HS-27A (cell line): ENCODE results near the gene TOR4A.

Experiments used
- DNase-seq: peaks from one replicate; pipeline ENCODE4 v3.0.0-alpha.2; 2012; ENCODE audit warnings: low read depth, missing footprints

The TOR4A gene

GRCh38 chr9:137277329-137278041 lies at the start of gene TOR4A:
TOR4A (plus strand) TSS chr9:137277726; CDS start chr9:137278690, 964 bp downstream.
- DNase-seq: peak; percentile 51

DNA sequence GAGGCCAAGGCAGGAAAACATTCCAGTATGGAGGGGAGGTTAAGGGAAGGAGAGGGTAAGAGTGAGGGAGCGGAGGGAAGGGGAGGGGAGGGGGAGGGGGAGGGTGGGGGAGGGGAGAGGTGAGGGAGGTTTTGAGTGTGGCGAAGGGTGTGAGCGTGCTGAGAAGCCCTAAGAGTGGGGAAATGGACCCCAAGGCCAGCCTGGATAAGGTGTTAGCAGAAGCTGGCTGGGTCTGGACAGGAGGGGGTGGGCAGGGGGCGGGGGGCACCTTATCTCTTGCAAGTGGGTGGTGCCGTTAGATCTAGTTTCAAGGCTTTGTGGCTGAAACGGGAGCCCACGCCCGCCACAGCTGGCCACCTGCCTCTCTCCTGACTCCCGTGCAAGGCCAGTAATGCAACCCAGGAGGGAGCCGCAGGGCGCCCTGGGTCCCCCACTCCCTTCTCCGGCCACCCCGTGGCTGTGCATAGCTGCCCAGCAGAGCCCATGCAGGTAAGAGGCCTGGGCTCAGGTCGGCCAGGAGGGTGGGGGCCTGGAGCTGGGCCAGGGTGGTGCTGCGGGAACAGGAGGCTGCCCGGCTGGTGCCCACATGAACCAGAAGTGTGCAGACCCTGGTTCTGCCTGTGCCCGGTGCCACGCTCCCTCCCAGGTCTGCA lies 49.5 kb upstream of the TOR4A start:
- DNase-seq: no peak

DNA sequence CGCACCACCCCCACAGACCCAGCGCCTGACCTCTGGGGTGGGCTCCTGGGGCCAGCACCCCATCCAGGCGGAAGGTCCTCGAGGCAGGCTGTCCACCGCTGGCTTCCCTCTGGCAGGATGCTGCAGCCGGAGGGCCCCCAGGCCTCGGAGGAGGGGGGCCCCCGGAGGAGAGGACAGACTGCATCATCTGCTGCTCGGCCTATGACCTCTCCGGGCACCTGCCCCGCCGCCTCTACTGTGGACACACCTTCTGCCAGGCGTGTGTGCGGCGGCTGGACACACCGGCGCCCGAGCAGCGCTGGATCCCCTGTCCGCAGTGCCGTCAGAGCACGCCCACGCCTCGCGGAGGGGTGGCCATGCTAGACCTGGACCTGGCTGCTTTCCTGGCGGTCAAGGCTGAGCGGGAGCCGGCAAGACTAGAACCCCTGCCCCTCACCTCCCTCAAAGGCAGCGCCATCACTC lies 49.0 kb upstream of the TOR4A start:
- no peak for DNase-seq

GRCh38 chr9:137228968-137229896 lies 48.3 kb upstream of the TOR4A start:
- no peak for DNase-seq

- DNase-seq: no peak
These were observed 47.4 kb upstream of the TOR4A start for GRCh38 chr9:137229903-137230704.

GRCh38 chr9:137230705-137231371 lies 46.7 kb upstream of the TOR4A start, which contains the start of gene SLC34A3:
SLC34A3 (plus strand) TSS chr9:137230901; CDS start chr9:137231703, 802 bp downstream.
- DNase-seq: no peak

DNA sequence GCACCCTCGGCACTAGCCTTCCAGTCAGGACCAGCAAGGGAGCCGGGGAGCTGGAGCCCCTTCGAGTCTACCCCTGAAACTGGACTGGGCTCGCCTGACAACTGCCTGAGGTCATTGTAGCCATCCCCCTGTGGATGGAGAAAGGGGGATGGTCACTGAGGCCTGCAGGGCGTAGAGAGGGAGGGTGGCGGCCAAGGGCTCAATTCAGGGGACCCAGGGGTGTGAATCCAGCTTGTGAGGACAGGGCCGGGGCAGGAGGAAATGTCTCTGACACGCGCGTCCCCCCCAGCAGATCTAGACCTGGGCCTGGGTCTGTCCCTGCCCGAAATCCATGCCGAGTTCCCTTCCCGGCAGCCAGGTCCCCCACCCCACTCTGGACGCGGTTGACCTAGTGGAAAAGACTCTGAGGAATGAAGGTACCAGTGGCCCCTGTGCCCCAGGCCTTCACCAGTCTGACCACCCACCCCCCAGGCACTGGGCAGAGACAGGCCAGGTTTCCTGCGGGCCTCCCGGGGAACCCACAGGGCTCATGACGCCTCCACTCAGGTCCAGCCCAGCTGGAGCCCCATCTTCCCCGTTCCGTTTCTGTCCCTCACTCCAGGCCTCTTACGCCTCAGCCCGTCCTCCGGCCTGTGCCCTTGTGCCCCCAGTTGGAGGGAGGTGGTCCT lies 46.0 kb upstream of the TOR4A start:
- no peak for DNase-seq

DNA sequence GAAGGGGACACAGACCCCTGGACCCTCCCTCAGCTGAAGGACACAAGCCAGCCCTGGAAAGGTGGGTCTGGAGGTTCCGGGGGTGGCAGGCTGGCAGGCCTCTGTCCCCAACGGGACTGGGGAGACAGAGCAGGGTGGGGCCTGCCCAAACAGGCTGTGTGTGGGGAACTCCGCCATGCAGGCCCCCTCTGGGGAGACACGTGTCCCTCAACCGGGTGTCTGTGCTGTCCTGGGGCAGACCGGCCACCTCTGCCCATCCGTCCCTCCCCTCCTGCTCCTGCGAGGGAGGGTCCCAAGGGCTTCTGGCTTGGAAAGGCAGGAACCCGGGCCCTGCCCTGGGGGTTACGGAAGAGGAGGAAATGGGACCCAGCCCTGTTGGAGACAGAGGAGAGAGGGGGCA lies 45.4 kb upstream of the TOR4A start:
- no peak for DNase-seq

DNA sequence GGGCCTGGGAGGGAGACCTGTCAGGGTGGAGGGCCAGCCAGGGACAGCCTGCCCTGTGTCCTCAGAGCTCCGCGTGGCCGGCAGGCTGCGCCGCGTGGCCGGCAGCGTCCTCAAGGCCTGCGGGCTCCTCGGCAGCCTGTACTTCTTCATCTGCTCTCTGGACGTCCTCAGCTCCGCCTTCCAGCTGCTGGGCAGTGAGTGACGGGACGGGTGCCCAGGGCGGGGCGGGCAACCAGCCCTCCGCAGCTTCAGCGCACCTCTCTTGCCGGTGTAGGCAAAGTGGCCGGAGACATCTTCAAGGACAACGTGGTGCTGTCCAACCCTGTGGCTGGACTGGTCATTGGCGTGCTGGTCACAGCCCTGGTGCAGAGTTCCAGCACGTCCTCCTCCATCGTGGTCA lies 45.0 kb upstream of the TOR4A start:
- no peak for DNase-seq

- DNase-seq: no peak
These were observed 44.2 kb upstream of the TOR4A start for GRCh38 chr9:137233143-137233980.

- no peak for DNase-seq
These were observed 43.4 kb upstream of the TOR4A start for GRCh38 chr9:137234055-137234697.

- no peak for DNase-seq
These were observed 42.6 kb upstream of the TOR4A start for GRCh38 chr9:137234758-137235423.

DNA sequence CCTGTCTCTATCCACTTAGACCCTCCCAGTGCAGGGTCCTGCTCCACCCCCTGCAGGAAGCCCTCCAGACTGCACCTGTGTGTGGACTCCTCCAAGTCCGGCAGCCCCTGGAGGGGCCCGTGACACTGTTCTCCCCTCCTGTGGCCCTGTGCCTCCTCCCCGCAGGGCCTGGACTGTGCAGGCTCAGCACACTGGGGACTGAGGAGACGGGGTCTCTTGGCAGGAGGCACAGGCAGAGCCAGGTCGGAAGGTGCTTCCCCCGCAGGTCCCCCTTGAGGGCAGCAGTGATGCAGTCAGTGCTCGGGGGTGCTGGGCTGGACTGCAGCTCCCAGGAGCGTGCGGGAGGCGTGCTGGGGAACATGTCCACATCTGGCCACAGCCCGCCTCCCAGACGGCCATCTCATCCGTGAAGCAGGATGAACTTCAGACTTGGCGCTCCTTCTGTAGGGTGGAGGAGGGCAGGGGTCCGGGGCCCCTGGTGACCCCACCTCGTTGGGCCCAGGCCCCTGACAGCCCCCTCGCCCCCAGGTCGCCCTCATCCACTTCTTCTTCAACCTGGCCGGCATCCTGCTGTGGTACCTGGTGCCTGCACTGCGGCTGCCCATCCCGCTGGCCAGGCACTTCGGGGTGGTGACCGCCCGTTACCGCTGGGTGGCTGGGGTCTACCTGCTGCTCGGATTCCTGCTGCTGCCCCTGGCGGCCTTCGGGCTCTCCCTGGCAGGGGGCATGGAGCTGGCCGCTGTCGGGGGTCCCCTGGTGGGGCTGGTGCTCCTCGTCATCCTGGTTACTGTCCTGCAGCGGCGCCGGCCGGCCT lies 41.9 kb upstream of the TOR4A start:
- DNase-seq: no peak

DNA sequence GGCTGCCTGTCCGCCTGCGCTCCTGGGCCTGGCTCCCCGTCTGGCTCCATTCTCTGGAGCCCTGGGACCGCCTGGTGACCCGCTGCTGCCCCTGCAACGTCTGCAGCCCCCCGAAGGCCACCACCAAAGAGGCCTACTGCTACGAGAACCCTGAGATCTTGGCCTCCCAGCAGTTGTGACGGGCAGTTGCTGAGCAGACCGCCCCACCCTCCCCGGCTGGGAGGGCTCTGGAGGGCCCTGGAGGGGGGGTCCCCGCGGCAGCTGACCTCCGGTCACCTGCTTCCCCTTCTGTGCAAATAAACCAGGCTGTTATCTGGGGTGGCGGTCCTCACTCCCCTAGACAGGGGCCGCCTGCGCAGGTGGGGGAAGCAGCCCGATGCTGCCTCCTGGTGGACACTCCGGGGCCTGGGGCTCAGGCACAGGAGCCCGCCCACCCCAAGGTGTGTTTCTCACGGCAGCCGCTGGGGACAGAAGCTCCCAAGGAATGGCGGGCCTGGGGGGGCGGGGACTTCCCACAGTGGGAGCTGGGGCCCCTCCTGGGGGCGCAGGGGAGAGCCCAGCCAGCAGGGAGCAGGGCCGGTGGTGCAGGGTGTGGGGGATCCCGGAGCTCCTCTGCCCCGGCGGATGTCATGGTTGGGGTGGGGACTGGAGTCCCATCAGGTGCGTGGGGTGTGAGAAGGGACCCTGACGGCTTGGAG lies 41.1 kb upstream of the TOR4A start:
- no peak for DNase-seq

- DNase-seq: no peak
These were observed 40.5 kb upstream of the TOR4A start for GRCh38 chr9:137236936-137237421.
